Heart left ventricle (tissue), 13 donors: ENCODE results near the gene ARHGEF6.

Source experiments
- POLR2A ChIP-seq, 2 donors: fragments of 450-650 bp; IDR thresholded peaks; one replicate each; pipeline ENCODE4 v1.6.1; 2017; ENCODE audit warnings: antibody characterized with exemption in 2 of 2, mild to moderate bottlenecking in 2 of 2, moderate library complexity in 2 of 2
- TF ChIP-seq, protein P1 (sequence below), 12 donors: fragments of 200-600 bp; sonication (generic) in 4 of 12; IDR thresholded peaks; one replicate each; pipeline versions ENCODE4 v1.5.0 to v1.8.0; 2018 to 2022; ENCODE audit warnings: antibody characterized with exemption in 12 of 12, mild to moderate bottlenecking in 5 of 12
- donor health status: ischemic (EF 13 %, LVEDD 7.1; RV severe dilation, severe dysfunction).
- donor health status: DM: no; HTN: yes; CAD: no.
- donor health status: DM: no; HTN: no; CAD: no.
- donor health status: ischemic (EF 25% LVEDD 6.9; RV normal size, moderate dysfunction).
- donor health status: ischemic (EF 25% LVEDD 5.7; RV mildly dilated, moderate dysfunction).
- donor health status: ischemic (EF 35%, LVEDD 5.7; RV mildly dilated, moderate dysfunction).
- donor health status: nonischemic (EF 11% LVEDD 7.7; RV severe dilation, severe dysfunction).
- donor health status: DM: yes; HTN: yes; CAD: no.
- donor health status: PGD.
- donor health status: ischemic (EF 29% LVEDD 5.4; RV normal size, mild dysfunction).
- donor health status: nonischemic (EF 23%, LVEDD 6.1; RV moderate dilation, normal function).

DNA sequence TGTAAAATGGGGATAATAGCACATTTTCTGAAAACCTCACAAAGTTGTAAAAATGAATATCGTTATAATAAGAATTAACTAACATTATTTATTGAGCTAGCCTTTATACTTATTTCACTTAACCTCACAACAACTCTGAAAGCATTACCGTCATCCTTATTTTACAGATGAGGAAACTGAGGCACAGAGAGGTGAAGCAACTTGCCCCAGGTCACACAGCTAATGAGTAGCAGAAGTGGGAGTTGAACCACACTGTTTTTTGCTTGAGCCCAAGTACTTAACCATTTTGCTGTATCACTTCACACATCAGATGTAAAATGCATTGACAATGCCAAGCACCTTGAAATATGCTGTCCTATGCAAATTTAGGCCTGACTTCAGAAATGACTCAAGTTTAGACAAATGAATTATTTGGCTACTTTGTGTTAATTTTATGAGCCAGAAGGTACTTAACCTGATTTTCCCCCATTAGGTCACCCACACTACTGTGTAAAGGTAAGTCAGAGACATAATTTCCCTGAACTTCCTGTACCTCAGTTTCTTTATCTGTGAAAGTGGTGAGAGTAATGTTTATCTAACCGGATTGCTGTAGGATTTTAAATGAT, 109.6 kb downstream of the ARHGEF6 start:
- TF ChIP-seq, protein P1, sequence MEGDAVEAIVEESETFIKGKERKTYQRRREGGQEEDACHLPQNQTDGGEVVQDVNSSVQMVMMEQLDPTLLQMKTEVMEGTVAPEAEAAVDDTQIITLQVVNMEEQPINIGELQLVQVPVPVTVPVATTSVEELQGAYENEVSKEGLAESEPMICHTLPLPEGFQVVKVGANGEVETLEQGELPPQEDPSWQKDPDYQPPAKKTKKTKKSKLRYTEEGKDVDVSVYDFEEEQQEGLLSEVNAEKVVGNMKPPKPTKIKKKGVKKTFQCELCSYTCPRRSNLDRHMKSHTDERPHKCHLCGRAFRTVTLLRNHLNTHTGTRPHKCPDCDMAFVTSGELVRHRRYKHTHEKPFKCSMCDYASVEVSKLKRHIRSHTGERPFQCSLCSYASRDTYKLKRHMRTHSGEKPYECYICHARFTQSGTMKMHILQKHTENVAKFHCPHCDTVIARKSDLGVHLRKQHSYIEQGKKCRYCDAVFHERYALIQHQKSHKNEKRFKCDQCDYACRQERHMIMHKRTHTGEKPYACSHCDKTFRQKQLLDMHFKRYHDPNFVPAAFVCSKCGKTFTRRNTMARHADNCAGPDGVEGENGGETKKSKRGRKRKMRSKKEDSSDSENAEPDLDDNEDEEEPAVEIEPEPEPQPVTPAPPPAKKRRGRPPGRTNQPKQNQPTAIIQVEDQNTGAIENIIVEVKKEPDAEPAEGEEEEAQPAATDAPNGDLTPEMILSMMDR (IDR thresholded peaks at IDR 0.05) = no peak
- TF ChIP-seq POLR2A (IDR thresholded peaks at IDR 0.05) = no peak
